GM23248 (cell line): ENCODE results near the gene TBX19. TPM values are rescaled to one million over a fixed set of nuclear protein-coding genes. Genes with fewer than 3 reads are reported as not detected.

Experiments used
- DNase-seq: peaks from one replicate; pipeline ENCODE4 v3.0.0-alpha.2; 2015
- H2AFZ ChIP-seq: fragments of 200-600 bp; sonication (generic); 2 replicates; pipeline ENCODE4 v1.6.1; 2016; ENCODE audit warnings: antibody characterized with exemption
- H3F3A ChIP-seq: fragments of 200-600 bp; sonication (generic); 2 replicates; pipeline ENCODE4 v1.6.1; 2016; ENCODE audit warnings: mild to moderate bottlenecking, antibody characterized with exemption, mixed run types; ENCODE audit not compliant: insufficient read depth
- H3K27ac ChIP-seq: fragments of 200-600 bp; sonication (generic); 2 replicates; pipeline ENCODE4 v1.5.1; 2016; ENCODE audit warnings: mild to moderate bottlenecking
- H3K27me3 ChIP-seq: fragments of 200-600 bp; sonication (generic); replicated peaks from 2 replicates; pipeline ENCODE4 v1.6.1; 2016; ENCODE audit warnings: mild to moderate bottlenecking; ENCODE audit not compliant: insufficient read depth
- H3K36me3 ChIP-seq: fragments of 200-600 bp; sonication (generic); 2 replicates; pipeline ENCODE4 v1.6.1; 2016; ENCODE audit warnings: low read depth, mild to moderate bottlenecking
- H3K4me1 ChIP-seq: fragments of 200-600 bp; sonication (generic); 2 replicates; pipeline ENCODE4 v1.6.1; 2016; ENCODE audit warnings: mild to moderate bottlenecking; ENCODE audit not compliant: insufficient read depth
- H3K4me2 ChIP-seq: fragments of 200-600 bp; sonication (generic); one replicate; pipeline ENCODE4 v1.6.1; 2016; ENCODE audit warnings: mild to moderate bottlenecking; ENCODE audit not compliant: unreplicated experiment
- H3K4me3 ChIP-seq: fragments of 200-600 bp; sonication (generic); 2 replicates; pipeline ENCODE4 v1.5.1; 2016; ENCODE audit warnings: mild to moderate bottlenecking
- H3K79me2 ChIP-seq: fragments of 200-600 bp; sonication (generic); 2 replicates; pipeline ENCODE4 v1.6.1; 2016; ENCODE audit warnings: mild to moderate bottlenecking; ENCODE audit not compliant: insufficient read depth
- H3K9ac ChIP-seq: fragments of 200-600 bp; sonication (generic); 2 replicates; pipeline ENCODE4 v1.6.1; 2016; ENCODE audit warnings: mild to moderate bottlenecking
- H3K9me2 ChIP-seq: fragments of 200-600 bp; sonication (generic); 2 replicates; pipeline ENCODE4 v1.6.1; 2016; ENCODE audit warnings: mixed run types, mild to moderate bottlenecking, moderate library complexity; ENCODE audit not compliant: insufficient read depth
- H3K9me3 ChIP-seq: fragments of 200-600 bp; sonication (generic); one replicate; pipeline ENCODE4 v1.6.1; 2017; ENCODE audit warnings: low read depth
- H4K20me1 ChIP-seq: fragments of 200-600 bp; sonication (generic); 2 replicates; pipeline ENCODE4 v1.6.0; 2016; ENCODE audit not compliant: insufficient read depth
- EZH2 ChIP-seq: fragments of 200-600 bp; sonication (generic); IDR thresholded peaks from 2 replicates; pipeline ENCODE4 v1.6.1; 2018; ENCODE audit warnings: antibody characterized with exemption, mild to moderate bottlenecking; ENCODE audit not compliant: insufficient read depth, poor library complexity, severe bottlenecking
- EZH2phosphoT487 ChIP-seq: fragments of 200-600 bp; sonication (generic); IDR thresholded peaks from 2 replicates; pipeline ENCODE4 v1.6.1; 2018; ENCODE audit warnings: antibody characterized with exemption, moderate library complexity, mild to moderate bottlenecking, low read depth; ENCODE audit not compliant: insufficient read depth
- WGBS, 2 experiments: methylation state at CpG; one replicate each; pipeline ENCODE4 v1.1.6; 2015 to 2017; ENCODE audit warnings: low lambda C conversion rate in 2 of 2, low coverage in 1 of 2; ENCODE audit errors: missing lambda C conversion rate in 2 of 2; 5-methylcytosine and 5-hydroxymethylcytosine counted together
- in situ Hi-C: fragments of 300-500 bp; cut with MboI; formaldehyde crosslinking; loops from 2 replicates; pipeline ENCODE4 v1.15.0; 2020
- polyA plus RNA-seq: library from polyadenylated mRNA; unstranded; fragments of >200 nt; fragmentation: Nextera tagmentation; extraction: Ambion mirVana; gene quantifications from 2 replicates; pipeline ENCODE4 v1.2.1, GENCODE V29; 2016
- total RNA-seq: library from RNA; depleted of rRNA; stranded (reverse); fragments of >200 nt; shearing (Covaris generic); gene quantifications from 2 replicates; pipeline ENCODE4 v1.2.3, GENCODE V29; 2014

Gene TBX19
- total and polyA plus RNA-seq, 2 experiments from 2014 or later, result 1.1 to 1.2 TPM

DNA sequence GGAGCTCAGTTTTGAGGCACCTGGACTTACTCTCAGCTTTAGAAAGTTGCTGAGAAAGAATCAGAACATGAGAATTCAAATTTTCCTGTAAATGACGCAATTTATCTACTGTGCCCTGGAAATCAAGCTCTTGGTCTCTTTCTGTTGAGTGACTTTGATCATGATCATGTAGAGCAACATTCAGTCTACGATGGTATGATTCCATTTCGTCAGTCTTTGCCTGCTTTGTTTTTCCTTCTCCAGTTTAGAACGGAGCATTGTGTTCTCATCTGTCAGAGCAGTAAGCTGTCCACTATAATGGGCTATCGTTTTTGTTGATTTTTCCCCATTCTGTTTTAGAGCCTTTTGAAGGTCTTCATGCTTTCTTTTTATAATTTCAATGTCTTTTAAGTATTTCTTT, 34.2 kb upstream of the TBX19 start:
- Histone ChIP-seq H3K27ac (no peak overlapping the region), H3K4me2 (no peak overlapping the region), H3K36me3 (peaks cover 46% of the 10 kb centered on the region), H3K4me3 (no peak overlapping the region), H3K9ac (no peak overlapping the region), H3K27me3 (no peaks in the 10 kb centered on the region), H4K20me1 (peaks cover 3% of the 10 kb centered on the region; the same call in 1 of the 2 replicates), H3K79me2 (peaks cover 77% of the 10 kb centered on the region), H3F3A (no peaks in the 10 kb centered on the region; the same call in 1 of the 2 replicates), H3K9me3 (no peaks in the 10 kb centered on the region), H3K4me1 (no peaks in the 10 kb centered on the region; the same call in 1 of the 2 replicates), H3K9me2 (no peaks in the 10 kb centered on the region), H2AFZ (no peak overlapping the region)
- in situ Hi-C loops, result no loop called here
- WGBS, 2 experiments, result 93 to 94% methylated on average over 5 of the region's 5 CpGs
- DNase-seq, result no peak
- no peak for TF ChIP-seq EZH2phosphoT487

GRCh38 chr1:168252204-168252733, 28.4 kb upstream of the TBX19 start:
- in situ Hi-C loops, result no loop called here
- Histone ChIP-seq H3F3A (no peaks in the 10 kb centered on the region), H3K9ac (no peak overlapping the region), H3K9me3 (no peaks in the 10 kb centered on the region), H3K36me3 (peaks cover 25% of the 10 kb centered on the region), H4K20me1 (0 out of 2 replicates have a peak, but pooled peaks cover 3% of the 10 kb centered on the region), H3K4me3 (no peak overlapping the region), H3K27me3 (no peaks in the 10 kb centered on the region), H3K79me2 (peaks cover 87% of the 10 kb centered on the region), H3K9me2 (no peaks in the 10 kb centered on the region), H3K4me2 (no peak overlapping the region), H3K4me1 (no peaks in the 10 kb centered on the region), H2AFZ (no peak overlapping the region), H3K27ac (no peak overlapping the region)
- WGBS, 2 experiments, result 72 to 73% methylated on average over 3 of the region's 3 CpGs
- no peak for DNase-seq
- TF ChIP-seq EZH2phosphoT487 (no peak), EZH2 (no peak)

GRCh38 chr1:168256164-168256563, 24.5 kb upstream of the TBX19 start:
- Histone ChIP-seq H3K4me2 (no peak overlapping the region), H3F3A (peaks cover 14% of the 10 kb centered on the region), H3K27me3 (no peaks in the 10 kb centered on the region), H3K4me1 (peaks cover 8% of the 10 kb centered on the region), H3K79me2 (peaks cover 77% of the 10 kb centered on the region), H3K9me2 (no peaks in the 10 kb centered on the region), H4K20me1 (no peaks in the 10 kb centered on the region), H3K36me3 (peaks cover 15% of the 10 kb centered on the region), H3K27ac (no peak overlapping the region), H3K9ac (no peak overlapping the region), H2AFZ (no peak overlapping the region), H3K9me3 (no peaks in the 10 kb centered on the region), H3K4me3 (no peak overlapping the region)
- in situ Hi-C loops, result no loop called here
- DNase-seq, result no peak
- WGBS, 2 experiments, result 100% methylated on average over 2 of the region's 2 CpGs
- TF ChIP-seq EZH2, result no peak
- no peak for TF ChIP-seq EZH2phosphoT487

GRCh38 chr1:168257397-168257796, 23.3 kb upstream of the TBX19 start:
- no peak overlapping the region for H3K27ac ChIP-seq
- peaks cover 10% of the 10 kb centered on the region for H3K36me3 ChIP-seq
- H4K20me1 ChIP-seq, result no peaks in the 10 kb centered on the region
- H3K4me2 ChIP-seq, result no peak overlapping the region
- peaks cover 20% of the 10 kb centered on the region for H3K4me1 ChIP-seq
- peaks cover 26% of the 10 kb centered on the region for H3F3A ChIP-seq
- no peak for TF ChIP-seq EZH2
- TF ChIP-seq EZH2phosphoT487, result no peak
- DNase-seq, result no peak
- no peak overlapping the region for H3K9ac ChIP-seq
- no peak overlapping the region for H3K4me3 ChIP-seq
- H3K9me2 ChIP-seq, result no peaks in the 10 kb centered on the region
- no peak overlapping the region for H2AFZ ChIP-seq
- peaks cover 71% of the 10 kb centered on the region for H3K79me2 ChIP-seq
- H3K9me3 ChIP-seq, result no peaks in the 10 kb centered on the region
- no peaks in the 10 kb centered on the region for H3K27me3 ChIP-seq
- 33 to 36% methylated on average over 2 of the region's 2 CpGs for WGBS, 2 experiments
- in situ Hi-C loops, result no loop called here

DNA sequence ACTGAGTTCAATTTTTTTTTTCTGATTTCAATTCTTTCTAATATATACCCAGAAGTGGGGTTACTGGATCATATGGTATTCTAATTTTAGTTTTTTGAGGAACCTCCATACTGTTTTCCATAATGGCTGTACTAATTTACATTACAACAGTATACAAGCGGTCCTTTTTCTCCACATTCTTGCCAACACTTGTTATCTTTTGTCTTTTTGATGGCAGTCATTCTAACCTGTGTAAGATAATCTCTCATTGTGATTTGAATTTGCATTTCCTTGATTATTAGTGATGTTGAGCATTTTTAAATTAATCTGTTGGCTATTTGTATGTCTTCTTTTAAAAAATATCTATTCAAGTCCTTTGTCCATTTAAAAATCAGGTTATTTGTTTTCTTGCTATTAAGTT, 21.1 kb upstream of the TBX19 start:
- H3K4me3 ChIP-seq, result no peak overlapping the region
- 92 to 100% methylated on average over 1 of the region's 1 CpG for WGBS, 2 experiments
- no peak for DNase-seq
- H3K36me3 ChIP-seq, result peaks cover 8% of the 10 kb centered on the region
- in situ Hi-C loops, result no loop called here
- H3F3A ChIP-seq, result peaks cover 30% of the 10 kb centered on the region
- H2AFZ ChIP-seq, result no peak overlapping the region
- H4K20me1 ChIP-seq, result no peaks in the 10 kb centered on the region
- peaks cover 66% of the 10 kb centered on the region for H3K79me2 ChIP-seq
- TF ChIP-seq EZH2phosphoT487 (no peak), EZH2 (no peak)
- H3K27ac ChIP-seq, result no peak overlapping the region
- H3K9me3 ChIP-seq, result no peaks in the 10 kb centered on the region
- no peak overlapping the region for H3K4me2 ChIP-seq
- H3K9me2 ChIP-seq, result no peaks in the 10 kb centered on the region
- peaks cover 25% of the 10 kb centered on the region for H3K4me1 ChIP-seq
- no peaks in the 10 kb centered on the region for H3K27me3 ChIP-seq
- no peak overlapping the region for H3K9ac ChIP-seq
